Effector memory CD4-positive, alpha-beta T cell (primary cell): ENCODE measurements around the gene TGFB2.

Experiments
- DNase-seq, 3 donors: peaks; one replicate each; pipeline ENCODE4 v3.0.0-alpha.2; 2020
- H3K27ac ChIP-seq: 2 replicates; pipeline ENCODE4 v1.7.0; 2013; ENCODE audit warnings: mild to moderate bottlenecking, low read length, moderate library complexity; ENCODE audit not compliant: insufficient read depth, poor library complexity, severe bottlenecking
- H3K27me3 ChIP-seq: replicated peaks from 2 replicates; pipeline ENCODE4 v1.7.0; 2013; ENCODE audit warnings: mild to moderate bottlenecking, low read length; ENCODE audit not compliant: insufficient read depth, control insufficient read depth, poor library complexity, severe bottlenecking
- H3K36me3 ChIP-seq: 2 replicates; pipeline ENCODE4 v1.7.0; 2013; ENCODE audit warnings: mild to moderate bottlenecking, low read length, moderate library complexity; ENCODE audit not compliant: control insufficient read depth, insufficient read depth
- H3K4me1 ChIP-seq: 2 replicates; pipeline ENCODE4 v1.7.0; 2013; ENCODE audit warnings: low read length, mild to moderate bottlenecking; ENCODE audit not compliant: control insufficient read depth, insufficient read depth, poor library complexity, severe bottlenecking
- H3K4me3 ChIP-seq: 2 replicates; pipeline ENCODE4 v1.7.0; 2013; ENCODE audit warnings: low read length, low read depth, mild to moderate bottlenecking; ENCODE audit not compliant: insufficient read depth, poor library complexity, severe bottlenecking
- H3K9me3 ChIP-seq: 2 replicates; pipeline ENCODE4 v1.7.0; 2013; ENCODE audit warnings: mild to moderate bottlenecking, low read length, moderate library complexity; ENCODE audit not compliant: control insufficient read depth

Gene TGFB2

DNA sequence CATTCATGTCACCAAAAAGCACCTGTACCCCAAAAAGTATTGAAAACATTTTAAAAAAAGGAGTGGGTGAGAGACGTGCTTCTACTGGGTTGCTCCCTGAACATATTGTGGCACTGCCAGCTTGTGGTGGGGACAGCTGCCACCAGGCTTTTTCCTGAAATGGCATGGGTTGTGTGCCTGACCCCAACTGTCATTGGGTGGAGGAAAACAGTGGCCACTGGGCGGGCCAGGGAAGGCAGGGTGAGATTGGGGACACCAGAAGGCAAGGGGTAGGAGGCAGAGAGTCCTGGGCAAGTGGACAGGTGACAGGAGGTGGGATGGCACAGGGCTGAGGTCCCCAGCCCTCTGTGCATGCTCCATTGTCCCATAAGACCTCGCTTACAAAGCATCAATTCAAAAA is 55.5 kb downstream of the TGFB2 start:
- Histone ChIP-seq H3K27me3 (no peaks in the 10 kb centered on the region), H3K9me3 (no peaks in the 10 kb centered on the region), H3K36me3 (no peaks in the 10 kb centered on the region), H3K4me3 (no peak overlapping the region), H3K27ac (no peak overlapping the region), H3K4me1 (no peaks in the 10 kb centered on the region)
- no peak for DNase-seq

DNA sequence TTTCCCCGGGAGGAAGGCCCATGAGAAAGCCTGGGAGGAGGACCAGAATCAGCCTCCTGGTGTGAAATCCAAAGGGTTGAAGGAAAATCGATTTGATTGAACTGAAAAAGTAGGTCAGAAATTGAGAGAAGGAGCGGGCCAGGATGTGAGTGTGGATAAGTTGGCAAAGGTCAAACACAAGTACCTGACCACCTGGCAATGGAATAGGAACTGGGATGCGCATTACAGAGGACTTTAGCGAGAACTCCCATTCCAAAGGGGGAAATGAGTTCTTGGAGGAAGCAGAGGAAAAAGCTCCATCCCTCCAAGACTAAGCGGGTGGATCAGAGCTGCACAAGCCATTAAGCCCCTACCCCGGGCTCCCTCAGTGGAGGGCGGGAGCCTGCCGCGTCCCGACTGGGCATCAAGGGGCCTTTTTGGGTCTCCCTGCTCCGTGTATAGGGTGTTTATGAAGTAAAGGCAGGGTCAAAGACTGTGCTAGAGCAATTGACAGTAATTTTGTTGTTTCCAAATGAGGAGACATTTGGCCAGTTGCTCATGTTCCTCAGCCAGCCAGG is 56.4 kb downstream of the TGFB2 start:
- Histone ChIP-seq H3K4me3 (no peak overlapping the region), H3K36me3 (no peaks in the 10 kb centered on the region), H3K27me3 (no peaks in the 10 kb centered on the region), H3K9me3 (no peaks in the 10 kb centered on the region), H3K4me1 (no peaks in the 10 kb centered on the region), H3K27ac (no peak overlapping the region)
- DNase-seq: no peak

DNA sequence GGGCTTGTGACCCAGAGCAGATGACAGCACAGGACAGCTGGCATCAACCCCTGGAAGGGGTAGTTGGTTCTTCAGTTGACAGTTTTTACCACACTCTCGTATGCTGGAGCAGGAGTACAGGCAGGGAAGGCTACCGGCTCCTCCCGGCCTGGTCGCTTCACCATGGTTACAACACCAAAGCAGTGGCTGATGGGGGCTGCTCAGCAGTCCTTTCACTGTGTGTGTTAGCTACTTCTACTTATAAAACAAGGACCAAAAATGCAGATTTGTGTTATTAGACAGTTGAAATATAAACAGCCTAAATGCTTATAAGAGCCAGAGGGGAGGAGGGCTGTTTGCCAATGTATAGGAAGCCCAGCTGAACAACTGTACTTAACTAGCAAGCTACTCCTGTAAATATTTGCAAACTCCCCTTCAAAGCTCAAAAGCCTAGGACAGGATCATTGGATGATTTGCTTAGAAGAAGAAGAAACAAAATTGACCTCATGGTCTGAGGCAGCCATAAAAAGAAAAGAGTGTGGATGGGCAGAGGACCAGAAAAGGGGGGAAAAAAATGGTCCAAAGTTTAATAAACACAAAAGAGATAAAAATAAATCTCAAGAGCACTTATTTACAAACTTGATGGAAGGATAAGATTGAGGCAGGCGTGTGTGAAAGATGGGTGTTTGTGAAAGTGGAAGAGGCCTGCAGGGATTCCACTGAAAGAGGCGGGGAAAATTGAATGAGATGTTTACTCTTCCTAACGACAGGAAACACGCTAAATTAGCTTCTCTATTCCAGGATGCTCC is 57.1 kb downstream of the TGFB2 start:
- H3K4me3 ChIP-seq: no peak overlapping the region
- DNase-seq: no peak
- H3K9me3 ChIP-seq: no peaks in the 10 kb centered on the region
- no peaks in the 10 kb centered on the region for H3K27me3 ChIP-seq
- H3K36me3 ChIP-seq: no peaks in the 10 kb centered on the region
- H3K27ac ChIP-seq: no peak overlapping the region
- H3K4me1 ChIP-seq: no peaks in the 10 kb centered on the region

GRCh38 chr1:218402786-218403120 is 57.6 kb downstream of the TGFB2 start:
- no peaks in the 10 kb centered on the region for H3K36me3 ChIP-seq
- no peaks in the 10 kb centered on the region for H3K4me1 ChIP-seq
- no peaks in the 10 kb centered on the region for H3K9me3 ChIP-seq
- no peaks in the 10 kb centered on the region for H3K27me3 ChIP-seq
- no peak overlapping the region for H3K4me3 ChIP-seq
- DNase-seq: no peak
- no peak overlapping the region for H3K27ac ChIP-seq

- Histone ChIP-seq H3K27me3 (no peaks in the 10 kb centered on the region), H3K4me1 (no peaks in the 10 kb centered on the region), H3K27ac (no peak overlapping the region), H3K9me3 (no peaks in the 10 kb centered on the region), H3K4me3 (no peak overlapping the region), H3K36me3 (no peaks in the 10 kb centered on the region)
- DNase-seq: no peak
Measured at GRCh38 chr1:218403300-218403699, 58.2 kb downstream of the TGFB2 start.

DNA sequence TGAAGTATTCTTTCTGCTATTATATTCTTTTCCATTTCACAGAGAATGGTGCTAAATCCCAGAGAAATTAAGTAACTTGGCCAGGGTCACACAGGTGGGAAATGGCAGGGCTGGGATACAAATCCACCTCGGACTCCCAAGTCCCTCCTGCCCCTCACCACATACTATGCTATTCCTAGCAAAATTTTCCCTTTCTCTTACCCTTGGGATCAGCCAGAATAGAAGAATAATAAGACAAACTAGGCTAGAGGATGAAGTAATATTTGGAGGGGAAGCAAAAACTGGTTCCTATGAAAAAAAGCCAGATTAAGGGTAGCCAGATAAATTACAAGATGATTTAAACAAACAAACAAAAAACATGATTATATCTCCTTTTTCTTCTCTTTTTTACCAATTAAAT is 62.5 kb downstream of the TGFB2 start:
- Histone ChIP-seq H3K4me1 (no peaks in the 10 kb centered on the region), H3K27ac (no peak overlapping the region), H3K9me3 (no peaks in the 10 kb centered on the region), H3K27me3 (no peaks in the 10 kb centered on the region), H3K36me3 (no peaks in the 10 kb centered on the region), H3K4me3 (no peak overlapping the region)
- DNase-seq: no peak

DNA sequence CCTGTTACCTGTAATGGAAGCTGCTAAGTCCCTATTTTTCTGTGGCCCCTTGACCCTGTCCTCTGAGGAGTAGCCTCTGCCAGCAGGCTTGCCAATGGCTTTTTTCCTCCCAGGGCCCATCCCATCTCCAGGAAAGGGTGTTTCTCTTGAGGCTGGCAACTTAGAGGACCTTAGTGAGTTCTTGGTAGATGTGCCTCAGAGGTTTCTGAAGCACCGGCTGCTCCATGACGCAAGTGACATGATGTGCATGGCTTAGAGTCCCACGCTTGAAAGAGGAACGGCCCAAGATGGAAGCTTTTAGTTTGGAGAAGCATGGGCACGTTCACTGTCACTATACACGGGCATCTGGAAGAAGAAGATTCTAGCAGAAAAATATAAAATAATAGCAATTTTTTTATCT is 63.0 kb downstream of the TGFB2 start:
- no peaks in the 10 kb centered on the region for H3K27me3 ChIP-seq
- H3K4me3 ChIP-seq: no peak overlapping the region
- no peaks in the 10 kb centered on the region for H3K9me3 ChIP-seq
- no peak for DNase-seq
- no peak overlapping the region for H3K27ac ChIP-seq
- no peaks in the 10 kb centered on the region for H3K36me3 ChIP-seq
- H3K4me1 ChIP-seq: no peaks in the 10 kb centered on the region

DNA sequence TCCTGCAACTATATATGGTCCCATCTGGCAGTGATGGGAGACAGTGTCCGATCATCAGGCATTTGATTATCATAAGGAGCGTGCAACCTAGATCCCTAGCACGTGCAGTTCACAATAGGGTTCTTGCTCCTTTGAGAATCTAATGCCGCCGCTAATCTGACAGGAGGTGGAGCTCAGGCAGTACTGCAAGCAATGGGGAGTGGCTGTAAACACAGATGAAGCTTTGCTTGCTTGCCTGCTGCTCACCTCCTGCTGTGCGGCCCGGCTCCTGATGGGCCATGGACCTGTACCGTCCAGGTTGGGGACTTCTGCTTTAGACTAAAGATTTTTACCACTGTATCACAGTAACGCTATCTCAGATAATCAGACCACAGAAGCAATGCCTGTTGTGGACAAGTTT is 63.8 kb downstream of the TGFB2 start:
- DNase-seq: no peak
- H3K36me3 ChIP-seq: no peaks in the 10 kb centered on the region
- no peaks in the 10 kb centered on the region for H3K27me3 ChIP-seq
- no peaks in the 10 kb centered on the region for H3K9me3 ChIP-seq
- no peak overlapping the region for H3K27ac ChIP-seq
- H3K4me3 ChIP-seq: no peak overlapping the region
- no peaks in the 10 kb centered on the region for H3K4me1 ChIP-seq

DNA sequence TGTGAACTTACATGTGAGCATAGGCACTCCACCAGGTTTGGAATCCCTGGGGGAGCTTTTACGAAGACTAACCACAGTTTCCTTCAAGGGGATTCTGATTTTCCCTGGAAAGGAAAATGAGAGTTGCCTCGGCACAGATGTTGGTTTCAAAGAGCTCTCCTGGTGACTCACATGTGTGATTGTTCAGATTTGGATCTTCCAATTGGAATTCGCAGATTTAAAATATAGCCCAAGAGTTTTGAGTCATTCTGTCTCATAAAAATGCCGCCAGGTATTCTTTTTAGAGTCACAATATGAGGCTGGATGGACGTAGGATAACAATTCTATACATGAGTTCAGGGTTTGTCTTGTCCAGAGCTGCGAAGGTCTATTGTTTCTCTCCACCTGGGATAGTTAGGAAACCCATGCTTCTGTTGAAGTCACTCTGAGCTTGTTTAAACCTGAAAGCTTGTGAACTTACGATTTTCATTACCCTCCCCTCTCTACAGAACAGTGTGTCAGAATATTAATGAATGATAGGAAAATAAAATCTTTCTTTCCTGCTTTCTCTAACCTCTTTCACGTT is 64.9 kb downstream of the TGFB2 start:
- Histone ChIP-seq H3K9me3 (no peaks in the 10 kb centered on the region), H3K36me3 (no peaks in the 10 kb centered on the region), H3K4me3 (no peak overlapping the region), H3K27ac (no peak overlapping the region), H3K27me3 (no peaks in the 10 kb centered on the region), H3K4me1 (no peaks in the 10 kb centered on the region)
- DNase-seq: no peak

GRCh38 chr1:218411101-218411500 is 66.0 kb downstream of the TGFB2 start:
- Histone ChIP-seq H3K36me3 (no peaks in the 10 kb centered on the region), H3K9me3 (no peaks in the 10 kb centered on the region), H3K4me1 (no peaks in the 10 kb centered on the region), H3K4me3 (no peak overlapping the region), H3K27me3 (no peaks in the 10 kb centered on the region), H3K27ac (no peak overlapping the region)
- DNase-seq: no peak
